Measurements from ENCODE around the gene RUNX1. TPM values are rescaled to one million over a fixed set of nuclear protein-coding genes. Genes with fewer than 3 reads are reported as not detected.

Gene RUNX1
- total and polyA plus RNA-seq, 2 donors (not counting 3 experiments of a cell fraction or from before 2014, with no cell fraction given): 4.6 to 17.9 TPM

GRCh38 chr21:34859976-34860653 lies 189.0 kb downstream of the RUNX1 start:
- H3K79me2 ChIP-seq (ENCODE audit: control insufficient read depth, insufficient read depth, low read length): peaks cover 48% of the 10 kb centered on the region
- TF ChIP-seq JUN (IDR thresholded peaks at IDR 0.05; ENCODE audit: borderline replicate concordance, insufficient read depth, insufficient read length, low read depth) (no peak), POLR2A (IDR thresholded peaks at IDR 0.05; ENCODE audit: low read depth, low read length) (no peak), GATA2 (IDR thresholded peaks at IDR 0.05; ENCODE audit: insufficient read depth, insufficient read length, low read depth, low read length) (no peak), FOS (IDR thresholded peaks at IDR 0.05; ENCODE audit: borderline replicate concordance, insufficient read depth, low read length) (no peak), MYC (IDR thresholded peaks at IDR 0.05; ENCODE audit: low read depth, low read length) (no peak), EZH2 (IDR thresholded peaks at IDR 0.05; ENCODE audit: borderline replicate concordance, low read depth, low read length, severe bottlenecking) (no peak), POLR2AphosphoS5 (IDR thresholded peaks at IDR 0.05; ENCODE audit: insufficient read depth, low read depth, low read length) (no peak), MAX (IDR thresholded peaks at IDR 0.05; ENCODE audit: insufficient read depth, insufficient read length) (no peak)
- TF ChIP-seq, protein P1, sequence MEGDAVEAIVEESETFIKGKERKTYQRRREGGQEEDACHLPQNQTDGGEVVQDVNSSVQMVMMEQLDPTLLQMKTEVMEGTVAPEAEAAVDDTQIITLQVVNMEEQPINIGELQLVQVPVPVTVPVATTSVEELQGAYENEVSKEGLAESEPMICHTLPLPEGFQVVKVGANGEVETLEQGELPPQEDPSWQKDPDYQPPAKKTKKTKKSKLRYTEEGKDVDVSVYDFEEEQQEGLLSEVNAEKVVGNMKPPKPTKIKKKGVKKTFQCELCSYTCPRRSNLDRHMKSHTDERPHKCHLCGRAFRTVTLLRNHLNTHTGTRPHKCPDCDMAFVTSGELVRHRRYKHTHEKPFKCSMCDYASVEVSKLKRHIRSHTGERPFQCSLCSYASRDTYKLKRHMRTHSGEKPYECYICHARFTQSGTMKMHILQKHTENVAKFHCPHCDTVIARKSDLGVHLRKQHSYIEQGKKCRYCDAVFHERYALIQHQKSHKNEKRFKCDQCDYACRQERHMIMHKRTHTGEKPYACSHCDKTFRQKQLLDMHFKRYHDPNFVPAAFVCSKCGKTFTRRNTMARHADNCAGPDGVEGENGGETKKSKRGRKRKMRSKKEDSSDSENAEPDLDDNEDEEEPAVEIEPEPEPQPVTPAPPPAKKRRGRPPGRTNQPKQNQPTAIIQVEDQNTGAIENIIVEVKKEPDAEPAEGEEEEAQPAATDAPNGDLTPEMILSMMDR (IDR thresholded peaks at IDR 0.05; ENCODE audit: extremely low read depth in 1 of 2, insufficient read depth in 1 of 2, low read depth in 1 of 2, low read length in 2 of 2): no peak

More at GRCh38 chr21:34859976-34860653, 189.0 kb downstream of the RUNX1 start:
- dilution Hi-C loops (cut with MboI; ENCODE audit: extremely low pct_ligation_motif_present, low sequenced_read_pairs) (no loop called here), intact Hi-C loops (cut with micrococcal nuclease) (no loop called here)
- H3K27ac ChIP-seq (ENCODE audit: insufficient read depth, low read depth, low read length): no peak overlapping the region
- FAIRE-seq (no peak), DNase-seq (ENCODE audit: low read depth, low spot score) (no peak)
- H3K4me1 ChIP-seq (ENCODE audit: control insufficient read depth, extremely low read depth, insufficient read depth, low read length): no peaks in the 10 kb centered on the region
- BruUV-seq (replicated peaks): no TSS peak
- ChIA-PET POLR2A (no interaction called here), CTCF (interaction anchor here (3.5 kb wide), 1 partner anchor 23 kb away, joined by 11 read pairs; no protein-coding TSS in a partner anchor)
- H3K27me3 ChIP-seq (ENCODE audit: control insufficient read depth in 2 of 2, insufficient read depth in 2 of 2, low read length in 2 of 2): no peaks in the 10 kb centered on the region
- peaks cover 2 to 20% of the 10 kb centered on the region in 2 experiments for H3K36me3 ChIP-seq (ENCODE audit: control insufficient read depth in 2 of 2, extremely low read depth in 1 of 2, insufficient read depth in 2 of 2, low read length in 2 of 2)
- H3K9ac ChIP-seq (replicated peaks; ENCODE audit: extremely low read depth, insufficient read depth, low read length): no peak overlapping the region
- H3K9me1 ChIP-seq (replicated peaks; ENCODE audit: control insufficient read depth, extremely low read depth, insufficient read depth, low read length): no peaks in the 10 kb centered on the region
- H3K9me3 ChIP-seq (replicated peaks; ENCODE audit: control insufficient read depth, insufficient read depth, low read length): no peaks in the 10 kb centered on the region
- no peak overlapping the region for H2AFZ ChIP-seq (ENCODE audit: low read depth, low read length)
- no peak overlapping the region for H3K4me3 ChIP-seq (replicated peaks in 1 of 3; ENCODE audit: insufficient read depth in 1 of 3, low read depth in 1 of 3, low read length in 3 of 3)
- no peaks in the 10 kb centered on the region for H4K20me1 ChIP-seq (replicated peaks; ENCODE audit: control insufficient read depth, extremely low read depth, insufficient read depth, low read length)
- no peak overlapping the region for H3K4me2 ChIP-seq (ENCODE audit: insufficient read depth, low read length)

All from endothelial cell of umbilical vein (primary cell).